C4-2B (cell line): ENCODE data around the gene GID4.

ENCODE experiments used
- H3K27ac ChIP-seq: fragments of 450-650 bp; 2 replicates; pipeline ENCODE4 v1.5.1; 2017
- ZFX ChIP-seq: fragments of 450-650 bp; IDR thresholded peaks from 2 replicates; pipeline ENCODE4 v1.6.1; 2017
- TF ChIP-seq, protein P1 (sequence below): fragments of 450-650 bp; conservative IDR thresholded peaks from 2 replicates; pipeline ENCODE4 v1.5.1; 2017; ENCODE audit warnings: mild to moderate bottlenecking

Gene GID4

GRCh38 chr17:18079543-18079942, 40.3 kb downstream of the GID4 start:
- TF ChIP-seq ZFX: no peak
- TF ChIP-seq, protein P1, sequence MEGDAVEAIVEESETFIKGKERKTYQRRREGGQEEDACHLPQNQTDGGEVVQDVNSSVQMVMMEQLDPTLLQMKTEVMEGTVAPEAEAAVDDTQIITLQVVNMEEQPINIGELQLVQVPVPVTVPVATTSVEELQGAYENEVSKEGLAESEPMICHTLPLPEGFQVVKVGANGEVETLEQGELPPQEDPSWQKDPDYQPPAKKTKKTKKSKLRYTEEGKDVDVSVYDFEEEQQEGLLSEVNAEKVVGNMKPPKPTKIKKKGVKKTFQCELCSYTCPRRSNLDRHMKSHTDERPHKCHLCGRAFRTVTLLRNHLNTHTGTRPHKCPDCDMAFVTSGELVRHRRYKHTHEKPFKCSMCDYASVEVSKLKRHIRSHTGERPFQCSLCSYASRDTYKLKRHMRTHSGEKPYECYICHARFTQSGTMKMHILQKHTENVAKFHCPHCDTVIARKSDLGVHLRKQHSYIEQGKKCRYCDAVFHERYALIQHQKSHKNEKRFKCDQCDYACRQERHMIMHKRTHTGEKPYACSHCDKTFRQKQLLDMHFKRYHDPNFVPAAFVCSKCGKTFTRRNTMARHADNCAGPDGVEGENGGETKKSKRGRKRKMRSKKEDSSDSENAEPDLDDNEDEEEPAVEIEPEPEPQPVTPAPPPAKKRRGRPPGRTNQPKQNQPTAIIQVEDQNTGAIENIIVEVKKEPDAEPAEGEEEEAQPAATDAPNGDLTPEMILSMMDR: no peak
- H3K27ac ChIP-seq: no peak overlapping the region

DNA sequence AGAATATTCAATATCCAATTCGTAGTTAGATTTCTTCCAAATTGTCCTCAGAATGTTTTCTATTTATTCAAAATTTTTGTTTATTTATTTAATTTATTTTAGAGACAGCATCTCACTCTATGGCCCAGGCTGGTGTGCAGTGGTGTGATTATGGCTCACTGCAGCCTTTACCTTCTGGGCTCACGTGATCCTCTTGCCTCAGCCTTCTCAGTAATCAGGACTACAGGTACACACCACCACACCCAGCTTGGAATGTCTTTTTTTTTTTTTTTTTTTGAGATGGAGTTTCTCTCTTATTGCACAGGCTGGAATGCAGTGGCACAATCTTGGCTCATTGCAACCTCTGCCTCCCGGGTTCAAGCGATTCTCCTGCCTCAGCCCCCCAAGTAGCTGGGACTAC, 45.0 kb downstream of the GID4 start:
- no peak for TF ChIP-seq ZFX
- TF ChIP-seq, protein P1: no peak
- H3K27ac ChIP-seq: no peak overlapping the region

DNA sequence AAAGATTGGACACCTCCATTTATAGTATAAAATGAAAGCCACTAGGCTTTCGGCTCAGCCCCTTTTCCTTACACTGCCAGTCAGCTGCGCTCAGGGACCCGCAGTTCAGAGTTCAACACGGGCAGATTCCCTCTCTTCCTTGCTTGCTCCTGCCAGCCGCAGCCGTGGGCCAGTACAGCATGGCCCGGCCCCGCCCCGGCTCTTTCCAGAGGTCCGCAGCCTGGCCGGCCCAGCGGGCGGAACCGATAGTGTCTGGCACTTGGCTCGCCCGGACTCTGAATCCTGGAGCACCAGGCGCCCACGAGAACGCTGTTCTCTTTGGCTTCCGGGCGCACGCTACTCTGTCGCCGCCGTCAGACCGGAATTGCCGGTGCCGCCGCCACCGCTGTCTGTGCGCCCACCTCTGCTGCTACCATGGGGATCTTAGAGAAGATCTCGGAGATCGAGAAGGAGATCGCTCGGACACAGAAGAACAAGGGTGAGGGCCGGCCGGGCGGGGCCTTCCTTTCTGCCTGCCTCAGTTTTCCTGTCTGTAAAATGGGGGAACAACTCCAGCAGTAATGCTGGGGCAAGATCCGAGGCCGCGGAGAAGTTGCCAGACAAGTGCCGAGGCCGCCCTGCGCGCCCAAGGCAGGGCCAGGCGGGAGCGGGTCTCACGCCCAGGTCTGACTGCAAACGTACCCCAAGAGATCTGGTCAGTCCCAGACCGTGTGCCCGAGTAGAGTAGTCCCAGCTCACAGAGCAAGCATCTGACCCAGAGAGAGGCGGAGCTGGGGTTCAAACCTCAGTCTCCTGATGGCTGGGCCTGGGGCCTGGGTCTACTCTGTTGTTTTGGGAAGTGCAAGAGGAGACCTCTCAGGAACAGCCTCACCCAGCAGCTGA, 48.6 kb downstream of the GID4 start, which contains the start of gene DRG2:
Gene DRG2 (plus strand): TSS at position 339 of the 882 bp plus-strand sequence. CDS start 76 bp downstream, at position 415.
- peak; percentile 73; the same call in 1 of the 2 replicates for TF ChIP-seq ZFX
- TF ChIP-seq, protein P1: no peak
- H3K27ac ChIP-seq: peak within 1 kb of the TSS; percentile 91

- H3K27ac ChIP-seq: no peak overlapping the region
- no peak for TF ChIP-seq ZFX
- TF ChIP-seq, protein P1: no peak
These were observed 50.4 kb downstream of the GID4 start for GRCh38 chr17:18089613-18090012.

DNA sequence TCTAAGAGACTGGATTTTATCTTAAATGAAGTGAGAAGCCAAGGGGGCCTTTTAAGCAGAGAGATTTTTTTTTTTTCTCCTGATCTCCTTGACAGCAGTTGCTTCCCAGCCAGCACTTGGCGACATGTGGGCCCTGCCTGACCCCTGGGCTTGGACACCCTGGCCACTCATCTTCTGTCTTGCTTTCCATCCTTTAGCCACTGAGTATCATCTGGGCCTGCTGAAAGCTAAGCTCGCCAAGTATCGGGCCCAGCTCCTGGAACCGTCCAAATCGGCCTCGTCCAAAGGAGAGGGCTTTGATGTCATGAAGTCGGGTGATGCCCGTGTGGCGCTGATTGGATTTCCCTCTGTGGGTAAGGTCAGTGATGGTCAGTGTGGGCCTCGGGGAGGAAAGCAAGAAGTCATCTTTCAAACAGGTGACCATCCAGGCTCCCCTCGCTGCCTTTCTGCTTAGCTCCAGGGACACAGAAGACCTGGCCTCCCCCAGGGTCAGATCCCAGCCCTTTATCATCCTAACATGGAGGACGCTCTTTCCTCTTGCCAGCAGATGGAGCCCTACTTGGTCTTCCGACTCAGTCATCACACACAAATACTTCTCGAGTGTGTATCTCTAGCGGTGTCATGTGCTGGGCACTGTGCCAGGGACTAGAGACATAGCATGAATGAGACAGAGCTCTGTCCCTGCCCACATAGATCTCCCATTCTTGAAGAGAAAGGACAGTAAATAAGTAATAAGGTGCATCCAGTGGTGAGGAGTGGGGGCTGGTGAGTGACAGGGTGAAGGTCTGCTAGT, 54.6 kb downstream of the GID4 start:
- TF ChIP-seq ZFX: no peak
- TF ChIP-seq, protein P1: no peak; the same call in 1 of the 2 replicates
- H3K27ac ChIP-seq: no peak overlapping the region

DNA sequence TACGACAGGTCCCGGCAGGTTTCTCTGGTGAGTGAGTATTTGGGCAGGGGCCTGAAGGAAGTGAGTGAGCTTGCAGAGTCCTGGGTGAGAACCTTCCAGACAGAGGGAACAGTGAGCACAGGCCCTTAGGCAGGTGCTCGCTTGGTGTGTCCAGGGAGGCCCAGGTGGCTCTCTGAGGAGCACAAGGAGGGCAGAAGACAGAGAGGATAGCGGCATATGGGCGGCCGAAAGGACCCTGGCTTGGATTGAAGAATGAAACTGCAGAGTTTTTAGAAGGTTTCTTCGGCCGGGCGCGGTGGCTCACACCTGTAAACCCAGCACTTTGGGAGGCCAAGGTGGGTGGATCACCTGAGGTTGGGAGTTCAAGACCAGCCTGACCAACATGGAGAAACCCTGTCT, 55.2 kb downstream of the GID4 start:
- no peak overlapping the region for H3K27ac ChIP-seq

More for the DNA sequence above, 55.2 kb downstream of the GID4 start:
- no peak for TF ChIP-seq ZFX
- TF ChIP-seq, protein P1: no peak
